Measurements from ENCODE around the gene PTCD2. TPM values are rescaled to one million over a fixed set of nuclear protein-coding genes. Genes with fewer than 3 reads are reported as not detected.

PTCD2 gene
- total and polyA plus RNA-seq, 2 donors (not counting 1 experiment from before 2014, with no cell fraction given): 10.3 to 15.9 TPM

- no peak for TF ChIP-seq EZH2 (IDR thresholded peaks at IDR 0.05; ENCODE audit: low read length, missing control alignments)
- H3K4me3 ChIP-seq (replicated peaks in 1 of 4; ENCODE audit: control extremely low read depth in 1 of 4, insufficient read depth in 1 of 4, low read depth in 3 of 4, low read length in 4 of 4): no peak overlapping the region
- no peaks in the 10 kb centered on the region for H3K9me3 ChIP-seq (ENCODE audit: control insufficient read depth, insufficient read depth, low read depth, low read length)
- H2AFZ ChIP-seq (ENCODE audit: low read length): no peak overlapping the region
- H3K4me1 ChIP-seq (ENCODE audit: control insufficient read depth, extremely low read depth, insufficient read depth, low read length): peaks cover 12% of the 10 kb centered on the region
- no peak overlapping the region for H3K9ac ChIP-seq (ENCODE audit: insufficient read depth, low read length)
- no peak overlapping the region for H3K27ac ChIP-seq (ENCODE audit: insufficient read depth, low read length)
- H4K20me1 ChIP-seq (ENCODE audit: control insufficient read depth, extremely low read depth, insufficient read depth, low read length): no peaks in the 10 kb centered on the region
- no peaks in the 10 kb centered on the region for H3K79me2 ChIP-seq (ENCODE audit: control insufficient read depth, insufficient read depth, low read length)
- H3K36me3 ChIP-seq (ENCODE audit: control insufficient read depth, insufficient read depth, low read length): no peaks in the 10 kb centered on the region
- DNase-seq (ENCODE audit: low read depth in 2 of 2): no peak
- H3K4me2 ChIP-seq (ENCODE audit: extremely low read depth, insufficient read depth, low read length): no peak overlapping the region
- no peaks in the 10 kb centered on the region for H3K27me3 ChIP-seq (ENCODE audit: control insufficient read depth, insufficient read depth, low read length)
Observed at GRCh38 chr5:72286798-72287197, 33.4 kb upstream of the PTCD2 start.

GRCh38 chr5:72288924-72289323 lies 31.2 kb upstream of the PTCD2 start:
- H3K4me1 ChIP-seq (ENCODE audit: control insufficient read depth, extremely low read depth, insufficient read depth, low read length): no peaks in the 10 kb centered on the region
- H3K9me3 ChIP-seq (ENCODE audit: control insufficient read depth, insufficient read depth, low read depth, low read length): no peaks in the 10 kb centered on the region
- no peak overlapping the region for H2AFZ ChIP-seq (ENCODE audit: low read length)
- TF ChIP-seq, protein P1, sequence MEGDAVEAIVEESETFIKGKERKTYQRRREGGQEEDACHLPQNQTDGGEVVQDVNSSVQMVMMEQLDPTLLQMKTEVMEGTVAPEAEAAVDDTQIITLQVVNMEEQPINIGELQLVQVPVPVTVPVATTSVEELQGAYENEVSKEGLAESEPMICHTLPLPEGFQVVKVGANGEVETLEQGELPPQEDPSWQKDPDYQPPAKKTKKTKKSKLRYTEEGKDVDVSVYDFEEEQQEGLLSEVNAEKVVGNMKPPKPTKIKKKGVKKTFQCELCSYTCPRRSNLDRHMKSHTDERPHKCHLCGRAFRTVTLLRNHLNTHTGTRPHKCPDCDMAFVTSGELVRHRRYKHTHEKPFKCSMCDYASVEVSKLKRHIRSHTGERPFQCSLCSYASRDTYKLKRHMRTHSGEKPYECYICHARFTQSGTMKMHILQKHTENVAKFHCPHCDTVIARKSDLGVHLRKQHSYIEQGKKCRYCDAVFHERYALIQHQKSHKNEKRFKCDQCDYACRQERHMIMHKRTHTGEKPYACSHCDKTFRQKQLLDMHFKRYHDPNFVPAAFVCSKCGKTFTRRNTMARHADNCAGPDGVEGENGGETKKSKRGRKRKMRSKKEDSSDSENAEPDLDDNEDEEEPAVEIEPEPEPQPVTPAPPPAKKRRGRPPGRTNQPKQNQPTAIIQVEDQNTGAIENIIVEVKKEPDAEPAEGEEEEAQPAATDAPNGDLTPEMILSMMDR (conservative IDR thresholded peaks at IDR 0.05 in 1 of 2, IDR thresholded peaks at IDR 0.05 in 1 of 2; ENCODE audit: low read depth in 1 of 2, low read length in 2 of 2): no peak
- TF ChIP-seq EZH2 (IDR thresholded peaks at IDR 0.05; ENCODE audit: low read length, missing control alignments): no peak
- no peak overlapping the region for H3K4me3 ChIP-seq (replicated peaks in 1 of 4; ENCODE audit: control extremely low read depth in 1 of 4, insufficient read depth in 1 of 4, low read depth in 3 of 4, low read length in 4 of 4)
- no peak overlapping the region for H3K27ac ChIP-seq (ENCODE audit: insufficient read depth, low read length)
- H3K36me3 ChIP-seq (ENCODE audit: control insufficient read depth, insufficient read depth, low read length): no peaks in the 10 kb centered on the region
- H3K79me2 ChIP-seq (ENCODE audit: control insufficient read depth, insufficient read depth, low read length): no peaks in the 10 kb centered on the region
- H3K27me3 ChIP-seq (ENCODE audit: control insufficient read depth, insufficient read depth, low read length): no peaks in the 10 kb centered on the region
- DNase-seq (ENCODE audit: low read depth in 2 of 2): no peak
- no peak overlapping the region for H3K4me2 ChIP-seq (ENCODE audit: extremely low read depth, insufficient read depth, low read length)
- H3K9ac ChIP-seq (ENCODE audit: insufficient read depth, low read length): no peak overlapping the region
- no peaks in the 10 kb centered on the region for H4K20me1 ChIP-seq (ENCODE audit: control insufficient read depth, extremely low read depth, insufficient read depth, low read length)

- no peak overlapping the region for H2AFZ ChIP-seq (ENCODE audit: low read length)
- TF ChIP-seq, protein P1 (conservative IDR thresholded peaks at IDR 0.05 in 1 of 2, IDR thresholded peaks at IDR 0.05 in 1 of 2; ENCODE audit: low read depth in 1 of 2, low read length in 2 of 2): no peak
- no peak for TF ChIP-seq EZH2 (IDR thresholded peaks at IDR 0.05; ENCODE audit: low read length, missing control alignments)
- H3K79me2 ChIP-seq (ENCODE audit: control insufficient read depth, insufficient read depth, low read length): no peaks in the 10 kb centered on the region
- H3K9me3 ChIP-seq (ENCODE audit: control insufficient read depth, insufficient read depth, low read depth, low read length): no peaks in the 10 kb centered on the region
- no peak overlapping the region for H3K27ac ChIP-seq (ENCODE audit: insufficient read depth, low read length)
- no peaks in the 10 kb centered on the region for H3K4me1 ChIP-seq (ENCODE audit: control insufficient read depth, extremely low read depth, insufficient read depth, low read length)
- H3K36me3 ChIP-seq (ENCODE audit: control insufficient read depth, insufficient read depth, low read length): no peaks in the 10 kb centered on the region
- H3K27me3 ChIP-seq (ENCODE audit: control insufficient read depth, insufficient read depth, low read length): no peaks in the 10 kb centered on the region
- H3K4me2 ChIP-seq (ENCODE audit: extremely low read depth, insufficient read depth, low read length): no peak overlapping the region
- no peak overlapping the region for H3K4me3 ChIP-seq (replicated peaks in 1 of 4; ENCODE audit: control extremely low read depth in 1 of 4, insufficient read depth in 1 of 4, low read depth in 3 of 4, low read length in 4 of 4)
- no peak overlapping the region for H3K9ac ChIP-seq (ENCODE audit: insufficient read depth, low read length)
- H4K20me1 ChIP-seq (ENCODE audit: control insufficient read depth, extremely low read depth, insufficient read depth, low read length): no peaks in the 10 kb centered on the region
- peak; percentile 30 to 38 for DNase-seq (ENCODE audit: low read depth in 2 of 2)
Observed at GRCh38 chr5:72290356-72291133, 29.6 kb upstream of the PTCD2 start.
